Measurements from ENCODE around the gene BCAP29. TPM values are rescaled to one million over a fixed set of nuclear protein-coding genes. Genes with fewer than 3 reads are reported as not detected.

Gene BCAP29
- polyA plus RNA-seq, 3 donors: 47.9 to 55.6 (median 51.3) TPM

DNA sequence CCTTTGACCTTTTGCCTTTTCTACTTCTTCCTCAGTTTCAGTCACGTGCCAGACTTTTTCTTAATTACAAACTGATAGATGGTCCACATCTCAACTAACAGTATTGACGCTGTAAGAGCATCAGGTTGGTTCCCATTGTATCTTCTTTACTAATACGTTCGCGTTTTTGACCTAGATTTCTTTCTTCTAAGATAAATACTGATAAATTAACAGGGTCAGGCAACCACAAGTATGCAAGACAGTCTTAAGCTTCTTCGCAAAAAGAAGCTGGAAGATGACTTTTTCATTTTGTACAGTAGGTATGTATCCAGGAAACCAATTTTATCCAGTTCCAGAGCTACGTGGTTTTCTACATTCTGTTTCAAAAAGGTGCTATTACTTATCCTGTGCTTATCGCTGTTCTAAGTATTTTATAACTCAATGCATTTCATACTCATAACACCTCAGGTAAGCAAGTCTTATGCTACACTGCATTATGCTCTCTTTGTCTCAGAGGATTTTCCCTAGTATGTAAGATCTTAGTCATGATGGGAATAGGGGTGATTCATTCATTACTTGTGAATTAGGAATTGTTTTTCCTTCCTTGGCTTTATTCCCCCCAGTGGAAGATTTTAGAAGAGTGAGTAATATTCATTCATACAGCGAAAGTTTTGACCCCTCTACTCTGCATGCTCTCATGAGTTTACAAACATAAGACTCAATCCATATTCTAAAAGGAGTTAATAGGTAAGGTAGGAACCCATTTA, 15.3 kb upstream of the BCAP29 start:
- DNase-seq (ENCODE audit: extremely low read depth in 1 of 11, low read depth in 9 of 11, low spot score in 4 of 11): no peak

DNA sequence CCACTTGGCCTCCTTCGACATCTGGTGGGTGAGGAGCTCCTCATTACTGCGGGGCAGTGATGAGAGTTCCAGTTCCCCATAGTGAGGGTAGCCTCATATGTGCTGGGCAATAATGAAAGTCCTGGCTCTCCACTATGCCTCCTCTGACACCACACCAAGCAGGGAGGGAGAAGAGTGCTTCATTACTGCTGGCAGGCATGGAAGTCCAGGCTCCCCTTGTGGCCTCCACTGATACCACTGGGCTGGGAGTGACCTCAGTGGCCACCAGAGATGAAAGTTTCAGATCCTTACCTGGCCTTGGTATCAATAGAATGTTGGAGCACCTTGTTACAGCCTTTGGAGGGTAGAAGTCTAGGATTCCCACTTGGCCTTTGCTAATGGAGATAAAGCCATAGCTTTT, 9.7 kb upstream of the BCAP29 start:
- DNase-seq (ENCODE audit: extremely low read depth in 1 of 11, low read depth in 9 of 11, low spot score in 4 of 11): no peak

DNA sequence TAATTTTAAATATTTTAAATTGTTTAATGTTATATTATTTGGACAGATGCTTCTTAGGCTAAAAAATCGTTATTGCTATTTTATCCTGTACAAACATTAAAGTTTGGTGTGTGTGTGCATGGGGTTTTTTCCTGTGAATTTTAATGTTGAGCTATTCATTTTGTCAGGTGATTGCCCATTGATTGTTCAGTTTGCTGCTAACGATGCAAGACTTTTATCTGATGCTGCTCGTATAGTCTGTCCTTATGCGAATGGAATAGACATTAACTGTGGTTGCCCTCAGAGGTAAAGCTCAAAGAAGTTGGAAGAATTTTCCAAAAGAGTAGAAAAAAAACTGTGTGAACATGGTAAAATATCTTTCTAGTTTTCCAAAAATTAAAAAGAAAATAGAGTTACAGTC, 6.5 kb upstream of the BCAP29 start:
- no peak for DNase-seq (ENCODE audit: extremely low read depth in 1 of 11, low read depth in 9 of 11, low spot score in 4 of 11)

DNA sequence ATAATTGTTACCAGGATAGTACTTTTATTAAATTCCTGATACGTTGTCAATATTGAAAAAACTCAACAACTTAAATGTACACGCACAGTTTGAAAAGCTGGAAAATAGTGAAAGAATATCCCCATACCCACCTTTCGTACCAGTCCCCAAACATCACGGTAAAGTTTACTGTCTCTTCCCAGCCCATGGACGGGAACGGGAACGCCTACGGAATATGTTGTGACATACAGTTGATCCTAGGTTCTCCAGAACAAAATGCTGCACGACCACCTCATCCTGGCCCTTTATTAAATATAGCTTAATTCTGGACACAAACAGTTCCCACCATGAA, 527 bp upstream of the BCAP29 start:
- no peak for DNase-seq (ENCODE audit: extremely low read depth in 1 of 11, low read depth in 9 of 11, low spot score in 4 of 11)

DNA sequence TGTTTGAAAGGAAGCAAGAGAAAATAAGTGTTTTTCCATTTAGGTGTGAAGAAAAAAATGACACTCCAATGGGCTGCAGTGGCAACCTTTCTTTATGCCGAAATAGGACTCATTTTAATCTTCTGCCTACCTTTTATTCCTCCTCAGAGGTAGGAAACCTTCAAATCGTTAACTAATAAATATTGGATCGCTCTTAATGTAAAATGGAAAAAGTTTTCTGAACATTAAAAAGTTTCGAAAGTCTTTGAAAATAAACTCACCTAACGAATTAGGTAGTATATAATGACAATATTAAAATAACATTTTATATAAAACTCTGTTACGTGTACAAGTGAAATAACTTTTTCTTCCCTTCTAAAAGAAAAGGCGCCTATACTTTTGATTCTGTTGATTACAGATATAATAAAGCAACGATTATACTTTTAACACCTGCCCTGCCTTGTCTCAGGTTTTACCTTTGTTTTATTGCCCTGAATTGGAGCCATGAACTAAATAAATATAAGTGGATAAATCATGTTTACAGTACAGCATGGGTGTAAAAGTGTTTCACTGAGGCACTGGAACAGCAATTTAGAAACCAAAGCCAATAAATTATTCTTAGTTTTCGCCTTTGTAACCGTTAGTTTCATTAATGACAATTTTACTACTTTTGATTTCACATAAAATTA, 804 bp downstream of the BCAP29 start:
- peak in 1 of 11 donors; percentile 7 for DNase-seq (ENCODE audit: extremely low read depth in 1 of 11, low read depth in 9 of 11, low spot score in 4 of 11)

DNA sequence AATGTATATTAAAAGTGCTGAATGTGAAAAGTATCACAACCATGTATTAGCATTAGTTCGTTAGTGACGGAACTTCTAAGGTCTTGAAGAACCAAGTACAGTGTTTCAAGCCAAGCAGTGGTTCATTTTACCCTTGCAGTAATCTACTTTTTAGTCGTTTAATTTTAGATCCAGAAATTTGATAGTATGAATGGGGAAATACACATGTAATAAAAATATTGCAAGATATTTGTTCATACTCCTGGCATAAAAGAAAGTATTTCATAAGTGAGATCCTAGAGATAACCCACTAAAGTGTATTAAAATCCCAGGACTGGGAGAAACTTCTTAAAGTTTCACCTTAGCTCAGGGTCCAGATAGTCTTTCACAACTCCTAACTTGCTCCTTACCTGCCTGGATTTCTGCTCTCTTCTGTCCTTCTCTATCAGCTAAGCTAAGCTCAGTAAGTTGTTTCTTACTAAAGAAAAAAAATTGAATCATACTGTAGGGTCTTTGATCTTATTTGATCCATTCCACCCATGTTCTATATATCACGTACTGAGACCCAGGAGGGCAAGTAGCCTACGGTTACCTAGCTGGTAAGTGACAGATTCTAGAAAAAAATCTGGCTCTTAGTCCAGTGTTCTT, 1.5 kb downstream of the BCAP29 start:
- no peak for DNase-seq (ENCODE audit: extremely low read depth in 1 of 11, low read depth in 9 of 11, low spot score in 4 of 11)

DNA sequence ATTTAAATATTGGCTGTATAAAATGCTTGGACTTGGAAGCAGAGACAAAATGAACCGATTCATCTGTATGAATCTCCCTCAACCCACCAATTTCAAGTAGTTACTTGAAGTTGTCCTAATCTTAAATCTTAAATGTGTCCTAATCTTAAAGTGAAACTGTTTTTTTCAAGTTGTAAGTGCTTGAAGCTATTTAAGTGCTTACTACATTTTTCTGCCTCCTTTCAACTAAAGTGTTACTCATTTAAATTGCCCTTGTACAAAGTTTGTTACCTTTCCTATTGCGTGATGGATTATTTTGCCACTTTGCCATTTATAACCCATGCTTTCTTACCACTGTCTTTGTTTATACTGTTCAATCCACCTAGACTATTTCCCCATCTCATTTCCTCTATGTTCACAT, 2.8 kb downstream of the BCAP29 start:
- no peak for DNase-seq (ENCODE audit: extremely low read depth in 1 of 11, low read depth in 9 of 11, low spot score in 4 of 11)

DNA sequence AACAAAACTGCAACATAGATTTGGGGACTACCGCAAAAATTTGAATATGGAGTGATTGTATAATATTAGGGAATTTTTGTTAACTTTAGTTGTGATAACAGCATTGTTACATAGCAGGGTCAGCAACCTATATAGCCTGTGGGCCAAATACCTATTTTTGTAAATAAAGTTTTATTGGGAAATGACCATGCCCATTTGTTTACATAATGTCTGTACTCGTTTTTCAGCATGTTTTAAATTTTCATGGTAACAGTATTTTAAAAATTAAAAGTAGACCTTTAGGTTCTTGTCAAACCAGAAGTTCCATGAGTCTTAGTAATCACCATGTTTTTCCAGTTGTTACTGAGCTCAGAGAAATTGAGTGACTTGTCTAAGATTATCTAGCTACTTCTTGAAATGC, 4.7 kb downstream of the BCAP29 start:
- DNase-seq (ENCODE audit: extremely low read depth in 1 of 11, low read depth in 9 of 11, low spot score in 4 of 11): no peak

DNA sequence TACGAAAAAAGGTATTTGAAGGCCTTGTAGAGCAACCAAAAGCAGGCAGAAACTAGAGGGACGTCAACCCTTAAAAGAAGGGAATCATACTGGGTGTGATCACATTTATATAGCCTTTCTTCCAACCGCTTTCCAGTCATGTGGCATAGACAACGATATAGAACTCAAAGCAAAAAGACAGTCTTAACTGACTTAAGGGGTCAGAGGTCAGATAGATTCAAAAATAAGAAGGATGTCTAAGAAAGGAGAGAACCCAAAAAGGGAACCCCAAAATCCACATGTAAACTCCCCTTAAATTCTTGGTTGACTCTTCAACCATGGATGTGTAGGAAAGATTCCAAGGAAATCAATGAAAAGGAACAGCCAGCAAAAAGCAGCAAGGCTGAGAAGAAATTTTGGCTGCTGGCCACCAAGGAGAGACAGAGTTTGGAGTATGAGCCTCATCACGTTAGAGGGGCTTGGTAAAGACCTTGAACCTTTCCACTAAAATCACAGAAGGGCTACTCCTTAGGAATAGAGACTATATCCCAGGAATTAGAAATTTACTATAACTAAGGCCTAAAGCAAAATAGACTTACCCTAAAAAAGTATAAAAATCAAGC, 8.6 kb downstream of the BCAP29 start:
- no peak for DNase-seq (ENCODE audit: extremely low read depth in 1 of 11, low read depth in 9 of 11, low spot score in 4 of 11)

DNA sequence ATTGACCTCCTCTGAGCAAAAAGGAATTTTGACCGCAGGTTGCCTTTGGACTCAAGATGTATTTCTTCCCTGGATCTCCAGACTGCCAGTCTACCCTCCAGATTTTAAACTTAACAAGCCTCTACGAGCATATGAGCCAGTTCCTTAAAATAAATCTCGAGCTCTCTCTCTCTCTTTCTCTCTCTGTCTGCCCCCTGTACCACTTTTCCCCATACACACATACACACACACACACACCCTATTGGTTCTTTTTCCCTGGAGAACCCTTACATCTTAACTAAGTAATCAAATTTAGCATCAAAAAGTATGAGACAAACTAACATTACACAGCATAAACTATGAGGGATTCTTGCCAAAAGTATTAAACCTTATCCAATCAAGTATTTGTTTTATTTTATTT, 11.4 kb downstream of the BCAP29 start:
- no peak for DNase-seq (ENCODE audit: extremely low read depth in 1 of 11, low read depth in 9 of 11, low spot score in 4 of 11)

DNA sequence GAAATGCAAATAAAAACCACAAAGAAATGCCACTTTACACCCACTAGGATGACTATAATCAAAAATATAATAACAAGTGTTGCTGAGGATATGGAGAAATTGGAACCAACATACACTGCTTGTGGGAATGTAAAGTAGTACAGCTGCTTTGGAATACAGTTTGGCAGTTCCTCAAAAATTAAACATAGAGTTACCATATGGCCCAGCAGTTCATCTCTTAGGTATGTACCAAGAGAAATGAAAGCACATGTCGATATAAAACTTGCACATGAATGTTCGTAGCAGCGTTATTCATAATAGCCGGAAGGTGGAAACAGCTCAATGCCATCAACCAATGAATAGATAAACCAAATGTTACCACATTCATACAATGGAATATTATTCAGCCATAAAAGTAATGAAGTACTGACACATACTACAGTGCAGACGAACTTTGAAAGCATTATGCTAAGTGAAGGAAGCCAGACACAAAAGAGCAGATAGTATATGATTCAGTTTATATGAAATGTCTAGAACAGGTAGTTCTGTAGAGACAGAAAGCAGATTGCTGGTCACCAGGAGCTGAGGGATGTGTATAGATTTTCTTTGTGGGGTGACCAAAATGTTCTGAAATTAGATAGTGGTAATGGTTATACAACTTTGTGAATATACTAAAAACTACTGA, 12.4 kb downstream of the BCAP29 start:
- no peak for DNase-seq (ENCODE audit: extremely low read depth in 1 of 11, low read depth in 9 of 11, low spot score in 4 of 11)

DNA sequence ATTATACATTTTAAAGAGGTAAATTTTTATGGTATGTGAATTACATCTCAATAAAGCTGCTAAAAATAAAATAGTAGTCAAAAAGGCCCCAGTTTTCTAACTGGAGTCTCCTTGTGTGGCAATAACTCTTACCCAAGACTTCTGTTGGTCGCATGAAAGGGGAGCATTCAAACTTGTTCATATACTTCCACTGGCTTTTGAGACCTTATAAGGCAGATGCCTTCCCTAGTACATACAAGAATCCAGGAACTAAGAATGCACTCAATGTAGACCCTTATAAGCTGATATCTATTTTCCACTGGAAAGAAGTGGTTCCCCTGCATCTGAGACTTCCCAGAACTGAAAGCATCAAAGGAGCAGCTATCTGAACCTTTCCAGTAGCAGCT, 13.0 kb downstream of the BCAP29 start:
- no peak for DNase-seq (ENCODE audit: extremely low read depth in 1 of 11, low read depth in 9 of 11, low spot score in 4 of 11)

DNA sequence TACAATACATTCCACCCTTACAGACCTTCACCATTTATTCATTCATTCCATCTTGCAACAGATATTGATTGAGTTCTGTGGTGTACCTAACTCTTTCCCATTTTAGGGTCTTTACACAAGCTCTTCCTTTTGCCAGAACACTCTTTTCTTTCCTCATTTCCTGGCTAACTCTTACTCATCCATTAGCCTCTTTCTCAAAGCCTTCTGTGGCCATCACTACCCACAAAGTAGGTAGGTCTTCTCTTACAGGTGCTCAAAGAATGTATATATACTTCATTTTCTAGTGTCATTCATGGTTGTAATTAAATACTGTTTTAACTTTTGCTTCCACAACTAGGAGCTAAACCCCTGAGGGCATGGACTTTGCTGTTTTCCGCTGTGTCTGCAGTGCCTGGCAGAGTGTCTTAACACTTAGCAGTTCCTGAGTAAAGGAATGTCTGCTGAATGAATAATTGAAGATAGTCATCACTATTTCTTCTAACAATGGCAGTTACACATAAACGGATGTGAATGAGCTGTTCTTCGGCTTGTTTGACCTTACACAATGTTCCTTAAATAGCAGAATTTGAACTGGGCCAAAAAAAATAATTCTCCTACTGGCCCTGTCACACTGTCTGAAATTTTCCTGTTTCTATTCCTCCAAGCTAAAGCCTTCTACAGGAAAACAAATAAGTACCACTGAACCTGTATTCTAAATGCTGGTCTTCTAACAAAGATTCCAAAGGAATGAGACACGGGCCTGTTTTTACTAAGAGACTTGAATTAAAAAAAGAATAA, 15.1 kb downstream of the BCAP29 start:
- peak in 3 of 11 donors; percentile 41 to 66 (median 44) for DNase-seq (ENCODE audit: extremely low read depth in 1 of 11, low read depth in 9 of 11, low spot score in 4 of 11)

DNA sequence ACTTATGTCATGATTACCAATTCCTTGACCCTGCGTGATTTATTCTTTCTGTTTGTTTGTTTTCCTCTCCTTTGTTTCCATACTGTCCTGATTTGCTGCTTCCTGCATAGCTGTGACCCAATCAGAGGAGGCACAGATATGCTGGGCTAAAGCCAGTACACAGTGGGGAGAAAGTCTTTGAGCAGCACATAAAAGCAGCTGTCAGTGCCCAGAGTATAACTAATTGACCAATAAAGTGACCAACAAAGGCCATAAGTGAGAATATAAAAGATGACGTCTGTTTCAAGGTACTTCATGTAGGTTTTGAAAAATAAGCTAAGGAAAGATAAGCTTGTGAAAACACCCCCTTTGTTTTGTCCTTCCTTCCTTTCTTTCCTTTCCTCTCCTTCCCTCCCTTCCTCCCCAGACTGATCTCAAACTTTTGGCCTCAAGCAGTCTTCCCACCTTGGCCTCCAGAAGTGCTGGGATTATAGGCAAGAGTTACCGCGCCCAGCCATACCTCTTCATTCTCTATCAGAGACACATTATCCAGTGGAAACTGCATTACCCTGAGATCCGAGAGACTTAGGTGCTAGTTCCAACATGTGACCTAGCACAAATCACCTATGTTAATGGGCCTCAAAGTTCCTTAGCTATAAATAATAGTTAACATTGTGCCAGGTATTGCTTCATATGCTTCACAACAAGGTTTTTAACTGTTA, 17.0 kb downstream of the BCAP29 start:
- peak in 2 of 11 donors; percentile 41 to 48 for DNase-seq (ENCODE audit: extremely low read depth in 1 of 11, low read depth in 9 of 11, low spot score in 4 of 11)

DNA sequence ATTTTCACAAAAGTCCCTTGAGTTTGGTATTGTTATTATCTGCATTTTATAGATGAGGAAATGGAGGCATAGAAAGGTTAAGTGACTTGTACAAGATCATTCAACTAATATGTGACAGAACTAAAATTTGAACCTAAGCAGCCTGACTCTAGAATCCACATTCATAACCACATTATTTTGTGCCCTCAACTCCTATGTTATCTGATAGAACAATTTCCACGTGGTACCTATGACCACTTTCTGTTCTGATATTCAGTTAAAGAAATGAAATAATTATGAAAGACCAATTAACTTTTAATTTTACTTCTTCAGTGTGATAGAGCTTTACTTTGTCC, 17.5 kb downstream of the BCAP29 start:
- no peak for DNase-seq (ENCODE audit: extremely low read depth in 1 of 11, low read depth in 9 of 11, low spot score in 4 of 11)

DNA sequence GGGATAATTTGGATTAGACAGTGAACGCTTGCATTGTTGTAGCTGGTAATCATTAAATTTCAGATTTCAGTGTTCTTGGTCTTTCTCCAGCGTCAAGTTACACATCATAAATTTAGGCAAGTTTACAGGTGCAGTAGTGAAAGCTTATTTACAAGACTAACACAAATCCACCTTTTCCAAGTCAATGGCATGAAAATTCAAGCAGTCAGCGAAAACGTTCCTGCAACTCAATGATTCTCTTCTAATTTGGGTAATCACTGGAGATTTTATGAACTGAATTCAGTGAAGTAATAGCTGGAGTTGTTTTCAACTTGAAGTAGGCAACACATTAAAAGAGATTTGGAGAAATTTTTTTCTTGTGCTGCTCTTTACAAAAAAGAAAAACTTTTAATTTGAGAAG, 17.9 kb downstream of the BCAP29 start:
- no peak for DNase-seq (ENCODE audit: extremely low read depth in 1 of 11, low read depth in 9 of 11, low spot score in 4 of 11)

DNA sequence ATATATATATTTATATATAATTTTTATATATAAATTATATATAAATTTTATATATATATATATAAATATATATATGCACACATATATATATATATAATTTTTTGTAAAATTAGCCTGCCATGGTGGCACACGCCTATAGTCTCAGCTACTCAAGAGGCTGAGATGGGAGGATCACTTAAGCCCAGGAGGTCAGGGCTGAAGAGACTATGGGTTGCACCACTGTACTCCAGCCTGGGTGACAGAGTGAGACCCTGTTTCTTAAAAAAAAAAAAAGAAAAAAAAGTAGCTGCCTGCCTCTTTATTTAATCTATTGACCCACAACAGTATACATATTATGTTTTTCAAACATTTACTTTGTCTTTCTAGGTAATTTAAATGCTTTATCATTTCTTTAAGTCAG, 19.2 kb downstream of the BCAP29 start:
- DNase-seq (ENCODE audit: extremely low read depth in 1 of 11, low read depth in 9 of 11, low spot score in 4 of 11): no peak

DNA sequence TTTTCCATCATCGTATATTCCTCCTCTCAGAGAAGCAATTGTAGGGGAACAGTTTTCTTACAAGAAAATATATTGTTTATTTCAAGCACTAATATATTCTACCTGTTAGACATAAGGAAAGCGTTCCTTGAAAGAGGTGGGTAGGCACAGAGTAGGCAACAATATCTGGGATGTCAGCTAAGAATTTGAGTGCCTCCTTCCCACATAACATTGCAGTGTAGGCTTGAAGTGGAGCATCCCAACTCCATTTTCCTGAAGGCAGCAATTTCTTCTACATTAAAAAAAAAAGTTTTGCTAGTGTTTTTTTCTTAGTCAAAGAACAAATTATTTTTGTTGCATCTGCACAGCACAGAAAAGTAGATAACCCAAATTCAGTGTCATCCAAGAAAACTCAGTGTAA, 20.8 kb downstream of the BCAP29 start:
- no peak for DNase-seq (ENCODE audit: extremely low read depth in 1 of 11, low read depth in 9 of 11, low spot score in 4 of 11)

Data from renal cortex interstitium (tissue), 11 donors.